ENCODE measurements around the gene NR2C2.

NR2C2 gene

DNA sequence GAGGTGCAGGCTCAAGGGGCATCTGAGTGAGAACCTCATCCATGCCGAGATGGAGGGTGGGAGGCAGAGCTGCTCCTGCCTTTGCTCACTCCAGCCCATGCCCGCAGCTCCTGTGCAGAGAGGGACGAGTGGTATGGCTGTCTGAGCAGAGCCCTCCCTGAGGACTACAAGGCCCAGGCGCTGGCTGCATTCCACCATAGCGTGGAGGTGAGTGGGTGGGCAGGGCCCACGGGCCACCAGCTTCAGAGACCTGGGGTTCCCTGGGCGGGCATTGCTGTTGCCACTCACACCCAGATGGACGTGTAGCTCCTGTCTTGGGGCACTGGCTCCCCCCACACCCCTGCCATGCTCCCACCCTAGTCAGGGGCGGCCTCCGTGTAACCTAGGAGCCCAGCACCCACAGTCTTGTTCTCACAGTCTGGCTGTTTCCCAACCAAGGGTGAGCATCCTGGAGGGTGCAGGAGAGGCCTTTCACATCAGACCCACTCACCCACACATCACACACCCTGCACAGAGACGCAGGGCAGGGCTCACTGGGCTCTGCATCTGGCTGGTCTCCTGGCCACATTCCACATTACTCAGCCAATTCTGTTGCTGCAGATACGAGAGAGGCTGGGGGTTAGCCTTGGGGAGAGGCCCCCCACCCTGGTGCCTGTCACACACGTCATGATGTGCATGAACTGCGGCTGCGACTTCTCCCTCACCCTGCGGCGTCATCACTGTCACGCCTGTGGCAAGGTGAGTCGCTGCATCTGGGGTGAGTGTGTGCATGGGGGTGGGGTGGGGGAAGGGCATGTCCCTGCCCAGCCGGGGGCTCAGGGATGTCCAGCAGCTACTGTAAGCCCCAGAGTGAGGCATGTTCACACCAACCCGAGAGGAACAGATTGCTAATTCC lies 25.3 kb upstream of the NR2C2 start:
- DNase-seq: no peak

DNA sequence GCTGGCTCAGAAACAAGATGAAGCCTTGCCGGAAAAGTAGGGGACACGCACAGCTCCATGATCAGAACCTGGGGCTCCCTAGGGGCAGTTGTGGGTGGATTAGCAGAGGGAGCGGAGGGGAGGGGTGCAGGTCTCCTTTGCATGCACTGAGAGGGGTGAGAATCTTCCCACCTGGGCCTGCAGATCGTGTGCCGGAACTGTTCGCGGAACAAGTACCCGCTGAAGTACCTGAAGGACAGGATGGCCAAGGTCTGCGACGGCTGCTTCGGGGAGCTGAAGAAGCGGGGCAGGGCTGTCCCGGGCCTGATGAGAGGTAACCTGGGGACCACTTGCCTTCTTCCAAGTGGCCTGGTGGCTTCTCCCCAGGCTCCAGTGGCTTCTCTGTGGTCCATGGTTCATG lies 24.5 kb upstream of the NR2C2 start:
- DNase-seq: no peak

DNA sequence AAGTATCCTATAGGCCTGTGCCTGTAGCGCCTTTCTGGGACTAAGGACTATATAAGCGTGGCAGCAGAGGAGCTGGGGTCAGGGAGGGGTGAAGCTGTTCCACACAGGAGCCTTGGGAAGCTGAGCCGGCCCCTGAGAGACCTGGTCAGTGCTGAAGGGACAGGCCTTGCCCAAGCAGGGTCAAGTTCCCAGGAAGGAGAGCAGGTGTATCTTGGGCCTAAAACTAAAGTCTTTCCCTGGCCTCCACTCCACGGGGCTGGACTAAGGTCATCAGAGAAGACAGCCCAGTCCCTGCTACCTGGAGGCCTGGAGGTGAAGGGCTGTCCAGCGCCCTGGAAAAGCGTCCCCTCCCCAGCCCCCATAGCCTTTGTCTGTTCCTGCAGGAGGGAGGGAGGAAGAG lies 23.9 kb upstream of the NR2C2 start:
- no peak for DNase-seq

- DNase-seq: no peak
These were observed 21.4 kb upstream of the NR2C2 start for GRCh38 chr3:14925729-14926591.

GRCh38 chr3:14926592-14926991 lies 20.8 kb upstream of the NR2C2 start:
- no peak for DNase-seq

GRCh38 chr3:14927308-14927707 lies 20.1 kb upstream of the NR2C2 start:
- DNase-seq: no peak

- DNase-seq: no peak
These were observed 17.9 kb upstream of the NR2C2 start for GRCh38 chr3:14929310-14930074.

DNA sequence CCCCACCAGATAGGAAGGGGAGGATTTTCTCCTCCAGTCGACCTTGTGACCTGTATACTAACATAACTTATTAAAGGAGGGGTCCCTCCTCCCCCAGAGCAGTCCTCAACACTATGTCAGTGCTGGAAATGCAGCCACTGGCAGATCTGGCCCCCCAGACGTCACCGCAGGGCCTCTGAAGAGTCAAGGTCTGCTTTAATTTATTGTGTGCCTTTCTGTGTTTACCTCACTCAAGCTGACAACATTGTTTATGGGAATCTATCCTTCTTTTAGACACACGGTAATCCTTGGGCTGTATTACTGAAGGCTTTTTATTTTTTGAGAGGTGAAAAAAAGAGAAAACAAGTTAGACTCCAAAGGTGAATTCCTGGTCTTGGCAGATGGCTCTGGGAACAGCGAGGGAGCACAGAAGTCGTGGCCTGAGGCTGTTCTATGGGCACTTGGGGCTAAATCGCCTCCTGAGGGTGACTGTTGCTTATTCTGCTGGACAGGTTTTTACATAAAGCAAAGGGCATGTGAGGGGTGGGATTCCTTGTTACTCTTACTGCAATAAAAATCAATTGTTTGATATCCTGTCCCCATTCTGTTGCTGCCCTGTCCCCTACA lies 13.5 kb upstream of the NR2C2 start:
- DNase-seq: no peak

GRCh38 chr3:14935592-14936345 lies 11.6 kb upstream of the NR2C2 start:
- DNase-seq: no peak

GRCh38 chr3:14938954-14939353 lies 8.4 kb upstream of the NR2C2 start:
- peak; percentile 29 for DNase-seq

GRCh38 chr3:14941871-14942270 lies 5.5 kb upstream of the NR2C2 start:
- DNase-seq: no peak

DNA sequence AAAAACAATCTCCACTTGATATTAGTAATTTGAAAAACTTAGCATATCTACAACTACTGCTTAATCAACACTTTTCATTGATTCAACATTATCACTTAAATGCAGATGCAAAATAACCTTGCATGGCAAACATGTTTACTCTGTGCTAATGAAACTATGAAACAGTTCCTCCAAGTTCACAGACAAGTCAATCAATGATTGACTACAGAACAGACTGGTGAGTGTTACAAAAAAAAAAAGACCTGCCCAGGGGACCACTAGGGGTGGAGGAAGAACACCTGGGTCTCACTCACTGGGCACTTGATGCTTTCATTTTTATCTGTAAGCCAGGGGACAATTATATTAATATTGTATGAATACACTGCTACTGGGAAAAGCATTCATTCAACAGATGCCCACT lies 4.3 kb upstream of the NR2C2 start:
- no peak for DNase-seq

DNA sequence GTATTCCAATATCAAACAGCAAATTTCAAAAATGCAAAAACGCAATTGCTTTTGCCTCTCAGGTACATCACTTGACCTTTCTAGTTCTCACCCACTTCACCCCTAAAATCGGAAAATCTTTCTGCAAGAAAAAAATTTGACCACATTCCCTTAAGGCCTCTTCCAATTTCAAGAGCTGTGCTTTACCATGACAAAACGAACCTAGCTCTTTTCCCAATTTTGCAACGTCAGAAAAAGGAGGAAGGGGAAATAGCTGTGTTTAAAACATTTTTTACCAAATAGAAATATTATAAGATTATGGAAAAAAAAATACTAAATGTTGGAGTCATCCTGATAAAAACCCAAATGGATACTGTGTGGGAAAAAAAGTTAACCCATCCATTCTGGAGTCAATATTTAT lies 1.1 kb upstream of the NR2C2 start:
- no peak for DNase-seq

DNA sequence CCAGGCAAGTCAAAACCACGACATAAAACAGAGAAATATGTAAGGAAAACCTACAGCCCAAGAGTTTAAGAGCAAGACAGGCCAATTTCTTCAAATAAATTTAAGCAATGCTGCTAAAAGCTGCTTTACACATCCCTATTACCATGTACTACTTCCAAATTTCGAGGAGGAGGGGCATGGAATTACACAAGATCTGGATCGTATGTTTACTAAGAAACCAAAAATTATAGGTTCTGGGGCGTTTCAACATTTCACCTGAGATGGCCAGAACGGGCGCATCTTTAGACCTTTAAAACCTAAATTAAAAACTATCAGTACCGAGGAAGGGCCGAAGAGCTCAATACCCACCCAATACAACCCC lies 664 bp upstream of the NR2C2 start:
- no peak for DNase-seq

GRCh38 chr3:14947886-14948608 lies 664 bp downstream of the NR2C2 start:
- DNase-seq: peak; percentile 67

- no peak for DNase-seq
These were observed 1.2 kb downstream of the NR2C2 start for GRCh38 chr3:14948609-14949038.

GRCh38 chr3:14949126-14949525 lies 1.7 kb downstream of the NR2C2 start:
- no peak for DNase-seq

- no peak for DNase-seq
These were observed 2.9 kb downstream of the NR2C2 start for GRCh38 chr3:14950274-14950673.

- DNase-seq: no peak
These were observed 9.8 kb downstream of the NR2C2 start for GRCh38 chr3:14957153-14957552.

DNA sequence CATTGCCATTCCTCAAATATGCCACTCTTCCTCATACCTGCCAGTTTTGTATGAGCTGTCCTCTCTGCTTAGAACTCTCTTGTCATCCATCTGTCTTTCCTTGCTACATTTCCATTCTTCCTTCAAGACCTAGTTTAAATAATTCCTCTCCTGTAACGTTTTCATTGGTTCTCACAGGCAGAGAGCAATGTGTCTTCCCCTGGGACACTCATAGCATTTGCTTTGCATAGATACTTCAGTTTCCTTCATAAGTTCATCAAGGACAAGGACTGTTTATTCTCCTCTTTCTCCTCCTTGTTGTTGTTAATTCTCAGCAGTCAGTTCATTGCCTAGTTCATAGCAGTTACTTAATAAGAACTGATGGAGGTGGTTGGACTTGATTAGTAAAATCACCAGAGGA lies 10.5 kb downstream of the NR2C2 start:
- DNase-seq: no peak

DNA sequence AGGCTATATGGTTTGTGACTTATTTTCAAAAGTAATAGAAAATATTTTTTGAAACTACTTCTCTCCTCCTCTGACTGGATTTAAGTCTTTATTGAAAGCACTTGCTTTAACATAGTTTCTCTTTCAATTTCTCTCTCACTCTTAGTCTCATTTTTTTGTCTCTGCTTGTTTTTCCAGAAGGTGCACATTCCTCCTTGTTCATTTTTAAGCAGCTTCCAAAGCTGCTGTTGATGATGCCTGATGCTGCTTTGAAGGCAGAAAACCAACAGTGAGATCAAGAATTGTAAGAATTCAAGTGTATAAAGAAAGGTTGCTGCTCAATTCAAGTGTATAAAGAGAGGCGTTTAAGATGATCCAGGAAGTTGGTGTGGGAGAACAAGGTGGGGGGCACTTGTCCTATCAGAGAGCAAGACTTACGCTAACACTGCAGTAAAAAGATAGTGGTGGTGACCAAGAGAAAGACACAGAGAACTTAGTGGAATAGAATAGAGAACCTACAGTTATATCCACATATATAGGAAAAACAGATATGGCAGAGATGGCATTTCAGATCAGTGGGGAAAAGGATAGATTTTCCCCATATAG lies 12.1 kb downstream of the NR2C2 start:
- DNase-seq: no peak
